HEK293T (cell line): ENCODE measurements around the gene SLC39A13.

Experiments used
- CTCF ChIA-PET: fragments of 350-600 bp; formaldehyde crosslinking; extraction: SDS; loops from one replicate; lab custom pipeline; 2021; ENCODE audit warnings: antibody characterized with exemption, inconsistent platforms; lab: Yijun Ruan, JAX
- POLR2A ChIA-PET: fragments of 350-600 bp; formaldehyde crosslinking; extraction: SDS; loops from one replicate; lab custom pipeline; 2020; ENCODE audit warnings: antibody characterized with exemption, inconsistent platforms; lab: Yijun Ruan, JAX
- DNase-seq: peaks from one replicate; pipeline ENCODE4 v3.0.0; 2012; ENCODE audit warnings: mixed read lengths; ENCODE audit errors: extremely low spot score
- ARNT ChIP-seq: fragments of 450-650 bp; IDR thresholded peaks from 2 replicates; pipeline ENCODE4 v1.6.1; 2017; ENCODE audit warnings: mild to moderate bottlenecking
- BHLHE40 ChIP-seq: fragments of 450-650 bp; IDR thresholded peaks from 2 replicates; pipeline ENCODE4 v1.6.1; 2016; ENCODE audit warnings: mild to moderate bottlenecking, moderate library complexity, borderline replicate concordance
- CTBP1 ChIP-seq: fragments of 450-650 bp; IDR thresholded peaks from 2 replicates; pipeline ENCODE4 v1.6.1; 2016; ENCODE audit warnings: borderline replicate concordance
- ELF4 ChIP-seq: fragments of 450-650 bp; IDR thresholded peaks from 2 replicates; pipeline ENCODE4 v1.6.1; 2017; ENCODE audit warnings: antibody characterized with exemption
- FOXA1 ChIP-seq: fragments of 450-650 bp; IDR thresholded peaks from 2 replicates; pipeline ENCODE4 v1.6.1; 2016; ENCODE audit warnings: mild to moderate bottlenecking
- FOXK2 ChIP-seq: fragments of 450-650 bp; IDR thresholded peaks from 2 replicates; pipeline ENCODE4 v1.6.1; 2016; ENCODE audit warnings: mild to moderate bottlenecking
- FOXM1 ChIP-seq: fragments of 450-650 bp; IDR thresholded peaks from 2 replicates; pipeline ENCODE4 v1.6.1; 2017; ENCODE audit warnings: mild to moderate bottlenecking, borderline replicate concordance
- HDGF ChIP-seq: fragments of 450-650 bp; IDR thresholded peaks from 2 replicates; pipeline ENCODE4 v1.6.1; 2017; ENCODE audit warnings: antibody characterized with exemption, borderline replicate concordance
- L3MBTL2 ChIP-seq: fragments of 450-650 bp; conservative IDR thresholded peaks from 2 replicates; pipeline ENCODE4 v1.6.1; 2016; ENCODE audit warnings: mild to moderate bottlenecking
- LEF1 ChIP-seq: fragments of 450-650 bp; IDR thresholded peaks from 2 replicates; pipeline ENCODE4 v1.6.1; 2017; ENCODE audit warnings: mild to moderate bottlenecking, borderline replicate concordance
- NFRKB ChIP-seq: fragments of 450-650 bp; IDR thresholded peaks from 2 replicates; pipeline ENCODE4 v1.6.1; 2016; ENCODE audit warnings: mild to moderate bottlenecking, moderate library complexity
- PKNOX1 ChIP-seq: fragments of 450-650 bp; IDR thresholded peaks from 2 replicates; pipeline ENCODE4 v1.6.1; 2016
- SP1 ChIP-seq: fragments of 450-650 bp; IDR thresholded peaks from 2 replicates; pipeline ENCODE4 v1.6.1; 2017
- SUZ12 ChIP-seq: fragments of 450-650 bp; IDR thresholded peaks from 2 replicates; pipeline ENCODE4 v1.6.1; 2016; ENCODE audit warnings: mild to moderate bottlenecking
- TARDBP ChIP-seq: fragments of 450-650 bp; IDR thresholded peaks from 2 replicates; pipeline ENCODE4 v1.6.1; 2016
- ZNF384 ChIP-seq: fragments of 450-650 bp; IDR thresholded peaks from 2 replicates; pipeline ENCODE4 v1.6.1; 2016

Gene SLC39A13

GRCh38 chr11:47394322-47395222 lies 13.8 kb upstream of the SLC39A13 start:
- POLR2A ChIA-PET = no interaction called here
- CTCF ChIA-PET = no interaction called here
- TF ChIP-seq SUZ12 (no peak), ELF4 (no peak), ARNT (no peak), L3MBTL2 (no peak), HDGF (no peak)
- DNase-seq = no peak

- DNase-seq = no peak
- ChIA-PET POLR2A (no interaction called here), CTCF (no interaction called here)
- TF ChIP-seq SP1 (no peak), ELF4 (no peak), FOXA1 (no peak)
Measured at GRCh38 chr11:47395223-47396048, 13.0 kb upstream of the SLC39A13 start.

GRCh38 chr11:47396049-47396320 lies 12.4 kb upstream of the SLC39A13 start:
- CTCF ChIA-PET = no interaction called here
- no peak for DNase-seq
- POLR2A ChIA-PET = no interaction called here
- no peak for TF ChIP-seq PKNOX1
- TF ChIP-seq FOXA1 = no peak
- no peak for TF ChIP-seq SUZ12
- TF ChIP-seq FOXK2 = no peak
- no peak for TF ChIP-seq CTBP1
- no peak for TF ChIP-seq LEF1
- TF ChIP-seq NFRKB = no peak
- no peak for TF ChIP-seq ELF4
- TF ChIP-seq TARDBP = no peak
- no peak for TF ChIP-seq L3MBTL2
- no peak for TF ChIP-seq BHLHE40
- TF ChIP-seq ZNF384 = no peak
- TF ChIP-seq HDGF = no peak
- TF ChIP-seq SP1 = no peak
- TF ChIP-seq ARNT = no peak
- TF ChIP-seq FOXM1 = no peak

GRCh38 chr11:47398011-47398410 lies 10.4 kb upstream of the SLC39A13 start:
- POLR2A ChIA-PET = interaction anchor here (1.2 kb wide), 1 partner anchor 9 kb away, joined by 3 read pairs; no protein-coding TSS in a partner anchor

GRCh38 chr11:47398551-47398950 lies 9.8 kb upstream of the SLC39A13 start:
- POLR2A ChIA-PET = interaction anchor here (1.1 to 1.2 kb wide), 2 partner anchors 9 to 17 kb away, joined by 3 read pairs; no protein-coding TSS in a partner anchor
- DNase-seq = no peak
- TF ChIP-seq FOXM1 (no peak), NFRKB (no peak), HDGF (no peak), SUZ12 (no peak), CTBP1 (no peak), BHLHE40 (no peak), ELF4 (no peak), ZNF384 (no peak), L3MBTL2 (no peak), SP1 (no peak), PKNOX1 (no peak), FOXA1 (no peak), TARDBP (no peak), LEF1 (no peak), FOXK2 (no peak)
- CTCF ChIA-PET = interaction anchor here (0.6 to 1.3 kb wide), 3 partner anchors 24 to 135 kb away, joined by 3 to 5 read pairs (median 4); no protein-coding TSS in a partner anchor

More at GRCh38 chr11:47398011-47398410, 10.4 kb upstream of the SLC39A13 start:
- no peak for DNase-seq
- CTCF ChIA-PET = interaction anchor here (1.3 kb wide), 1 partner anchor 24 kb away, joined by 4 read pairs; no protein-coding TSS in a partner anchor
- TF ChIP-seq FOXM1 (no peak), LEF1 (no peak), BHLHE40 (no peak), FOXK2 (no peak), NFRKB (no peak), CTBP1 (no peak), L3MBTL2 (no peak), SUZ12 (no peak), TARDBP (no peak), ARNT (no peak), FOXA1 (no peak), PKNOX1 (no peak), HDGF (no peak), SP1 (no peak), ELF4 (no peak), ZNF384 (no peak)
